ENCODE data around the gene FAAP100.
"Not testable (repeated sequence)": the region's sequence is repeated elsewhere in the genome, so short reads cannot be mapped to it uniquely, and the experiment has no call there.

Gene FAAP100, protein sequence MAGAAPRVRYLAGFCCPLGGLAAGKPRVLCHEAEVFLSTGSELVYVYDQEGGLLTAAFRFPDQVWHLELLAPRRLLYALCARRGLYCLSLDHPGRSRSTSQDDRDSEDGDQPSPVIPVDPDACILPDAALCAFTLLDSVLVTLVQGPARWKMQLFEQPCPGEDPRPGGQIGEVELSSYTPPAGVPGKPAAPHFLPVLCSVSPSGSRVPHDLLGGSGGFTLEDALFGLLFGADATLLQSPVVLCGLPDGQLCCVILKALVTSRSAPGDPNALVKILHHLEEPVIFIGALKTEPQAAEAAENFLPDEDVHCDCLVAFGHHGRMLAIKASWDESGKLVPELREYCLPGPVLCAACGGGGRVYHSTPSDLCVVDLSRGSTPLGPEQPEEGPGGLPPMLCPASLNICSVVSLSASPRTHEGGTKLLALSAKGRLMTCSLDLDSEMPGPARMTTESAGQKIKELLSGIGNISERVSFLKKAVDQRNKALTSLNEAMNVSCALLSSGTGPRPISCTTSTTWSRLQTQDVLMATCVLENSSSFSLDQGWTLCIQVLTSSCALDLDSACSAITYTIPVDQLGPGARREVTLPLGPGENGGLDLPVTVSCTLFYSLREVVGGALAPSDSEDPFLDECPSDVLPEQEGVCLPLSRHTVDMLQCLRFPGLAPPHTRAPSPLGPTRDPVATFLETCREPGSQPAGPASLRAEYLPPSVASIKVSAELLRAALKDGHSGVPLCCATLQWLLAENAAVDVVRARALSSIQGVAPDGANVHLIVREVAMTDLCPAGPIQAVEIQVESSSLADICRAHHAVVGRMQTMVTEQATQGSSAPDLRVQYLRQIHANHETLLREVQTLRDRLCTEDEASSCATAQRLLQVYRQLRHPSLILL
- 59.6 to 80.3 reads per million in 2 experiments for total RNA-seq

DNA sequence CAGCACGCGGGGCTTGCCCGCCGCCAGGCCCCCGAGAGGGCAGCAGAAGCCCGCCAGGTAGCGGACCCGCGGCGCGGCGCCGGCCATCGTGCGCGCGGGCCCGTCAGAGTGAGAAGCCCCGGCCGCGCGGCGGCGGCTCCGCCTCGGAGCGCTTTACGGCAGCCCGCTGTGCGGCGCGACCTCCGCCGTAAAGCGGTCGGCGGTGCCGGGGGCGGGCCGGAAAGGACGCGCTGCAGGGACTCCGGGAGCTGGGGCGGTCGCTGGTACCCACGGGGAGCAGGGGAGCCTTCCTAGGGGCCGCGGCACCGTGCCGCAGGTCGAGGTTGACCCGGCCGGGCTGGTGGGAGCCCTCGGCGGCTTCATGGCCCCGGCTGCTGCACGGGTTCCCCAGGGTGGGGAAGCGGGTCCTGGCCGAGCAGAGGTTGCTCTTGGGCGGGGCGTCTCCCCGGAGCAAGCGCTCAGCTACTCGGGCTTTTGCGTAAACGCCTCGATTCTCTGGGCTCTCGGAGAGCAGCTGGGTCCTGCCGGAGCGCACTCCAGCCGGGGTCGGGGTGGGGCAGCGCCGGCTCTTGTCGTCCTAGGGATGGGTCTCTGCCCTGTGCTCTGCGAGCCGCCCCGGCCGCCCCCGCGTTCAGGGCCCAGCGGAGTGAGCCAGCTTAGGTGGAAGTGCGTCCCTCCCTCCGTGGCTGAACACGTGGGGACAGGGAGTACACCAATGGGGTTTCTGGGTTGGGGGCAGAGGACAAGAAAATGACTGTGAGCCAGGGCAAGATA is at the start of gene FAAP100:
TSS of gene FAAP100 (minus strand) at position 110 of the 774 bp plus-strand sequence. CDS start at position 87, 23 bp downstream.
- peak; percentile 70 for DNase-seq (ENCODE audit: low read depth)

DNA sequence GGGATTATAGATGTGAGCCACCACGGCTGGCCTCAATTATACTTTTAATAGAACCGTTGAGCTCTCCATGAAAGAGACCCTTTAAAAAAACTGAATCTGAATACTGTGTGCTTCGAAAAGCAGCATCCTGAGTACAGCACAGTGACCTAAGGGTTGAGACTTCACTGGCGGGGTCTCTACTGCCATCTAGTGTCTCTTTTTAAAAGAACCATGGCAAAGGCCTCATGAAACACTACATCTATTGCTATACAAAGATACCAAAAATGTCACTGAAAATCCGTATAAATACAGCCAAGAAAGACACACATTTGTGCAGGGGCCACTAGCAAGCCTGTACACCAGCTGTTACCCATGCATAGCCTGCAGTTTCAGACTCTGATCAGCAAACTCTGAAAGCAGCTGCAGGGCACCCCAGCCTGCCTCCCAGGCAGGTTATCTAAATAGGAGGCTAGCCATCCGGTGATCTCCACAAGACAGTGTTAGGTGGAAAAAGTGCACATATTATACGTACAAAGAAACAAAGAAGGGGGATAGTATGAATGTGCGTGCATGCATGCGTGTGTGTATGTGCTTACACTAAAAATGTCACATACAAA is 49.5 kb upstream of the FAAP100 start:
- DNase-seq (ENCODE audit: low read depth), result peak; percentile 24

DNA sequence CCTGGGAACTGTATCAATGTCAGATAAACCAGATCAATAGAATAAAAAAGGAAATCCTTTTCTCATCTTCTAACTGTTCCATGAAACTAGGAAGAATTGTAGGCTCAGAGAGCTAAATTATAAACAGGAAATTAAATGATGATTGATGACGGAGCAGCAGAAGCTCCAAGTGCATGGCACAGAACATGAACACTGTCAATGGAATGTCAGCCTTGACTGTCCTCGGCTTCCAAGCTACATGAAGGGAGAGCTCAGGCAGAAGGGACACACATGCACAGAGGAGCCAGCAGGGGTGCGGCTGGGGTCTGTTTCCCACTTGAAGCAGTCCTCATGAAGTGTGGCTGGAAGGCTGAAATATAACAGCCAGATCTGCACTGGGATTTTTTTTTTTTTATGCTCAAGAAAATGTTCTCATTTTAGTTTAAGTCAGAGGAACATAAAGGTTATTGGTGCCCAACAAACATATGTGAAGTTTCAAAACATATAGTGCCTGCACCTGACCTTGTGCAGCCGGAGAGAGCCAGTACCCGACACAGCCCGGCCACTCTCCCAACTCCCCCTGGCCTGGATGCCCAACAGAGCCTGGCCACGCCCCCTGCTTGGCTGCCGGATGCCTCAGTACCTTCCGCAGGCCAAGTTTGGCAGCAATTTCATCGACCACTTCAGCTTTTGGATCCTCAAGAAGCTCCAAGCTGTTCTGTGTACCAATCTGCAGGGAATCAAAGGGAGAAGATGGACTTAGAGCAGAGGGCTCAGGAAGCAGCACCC is 47.8 kb upstream of the FAAP100 start:
- no peak for DNase-seq (ENCODE audit: low read depth)

DNA sequence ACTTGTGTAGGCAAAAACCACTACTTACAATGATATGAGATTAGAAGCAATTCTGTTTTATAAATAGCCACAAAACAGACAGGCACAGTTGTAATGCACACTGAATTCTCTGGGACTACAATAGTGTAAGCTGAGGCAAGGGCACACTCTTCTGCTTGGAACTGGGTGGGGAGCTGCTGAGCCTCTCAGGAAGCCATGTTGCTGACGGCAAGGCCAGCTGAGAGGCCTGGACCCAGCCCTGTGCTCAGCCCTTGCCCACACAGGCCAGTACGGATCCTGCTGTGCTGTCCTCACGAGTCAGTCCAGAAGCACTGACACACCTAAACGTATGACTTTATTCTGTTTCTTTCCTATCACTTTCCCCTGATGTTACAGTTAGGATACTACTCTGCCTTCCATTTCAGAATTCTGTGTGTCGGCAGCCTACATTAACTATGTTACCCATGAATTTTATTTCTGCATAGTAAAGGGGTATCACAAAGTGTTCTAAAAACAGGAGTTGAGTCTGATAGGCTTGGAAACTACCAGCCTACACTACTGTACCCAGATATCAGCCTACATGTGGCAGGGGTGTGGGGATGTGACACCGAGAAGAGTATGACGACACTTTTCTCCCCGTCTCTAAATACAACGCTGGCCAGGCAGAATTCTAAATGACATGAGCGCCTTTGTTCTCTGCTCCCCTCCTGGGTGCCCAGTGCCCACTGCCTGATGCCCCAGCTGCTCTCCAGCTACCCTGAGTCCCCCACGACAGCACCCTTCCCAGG is 41.1 kb upstream of the FAAP100 start:
- no peak for DNase-seq (ENCODE audit: low read depth)

DNA sequence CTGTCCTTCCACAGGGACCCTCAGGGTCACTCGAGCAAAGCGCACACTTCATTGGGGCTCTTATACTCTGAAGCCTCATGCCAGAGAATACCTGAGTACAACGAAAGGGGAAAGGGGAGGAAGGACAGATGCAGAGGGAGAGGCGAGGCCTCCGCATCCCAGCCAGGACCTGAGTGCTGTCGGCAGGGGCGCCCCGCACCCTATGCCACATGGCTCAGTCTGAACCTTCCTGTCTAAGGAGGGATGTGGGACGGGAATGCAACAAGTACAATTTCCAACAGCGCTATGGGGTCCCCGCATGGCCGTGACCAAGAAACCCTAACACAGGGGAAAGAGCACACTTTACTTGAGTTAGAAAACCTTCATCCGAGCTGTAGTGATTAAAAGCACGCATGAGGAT is 39.8 kb upstream of the FAAP100 start:
- no peak for DNase-seq (ENCODE audit: low read depth)

DNA sequence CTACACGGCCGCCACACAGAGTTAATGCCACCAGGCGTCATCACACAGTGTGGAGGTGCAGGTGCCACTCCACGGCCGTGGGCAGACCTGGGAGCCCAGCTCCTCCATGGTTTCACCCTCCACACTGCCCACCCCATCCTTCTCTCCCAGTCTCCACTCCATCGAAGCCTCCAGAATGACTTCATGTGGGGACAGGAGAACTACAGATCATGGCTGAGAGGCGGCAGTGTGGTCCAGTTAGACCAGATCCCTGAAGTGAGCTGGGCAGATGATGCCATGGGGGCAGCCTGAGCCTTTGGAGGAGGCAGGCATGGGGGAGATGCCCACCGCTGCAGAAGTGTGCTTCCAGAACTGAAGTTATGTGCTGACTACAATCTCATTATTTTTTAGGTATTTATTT is 38.0 kb upstream of the FAAP100 start:
- no peak for DNase-seq (ENCODE audit: low read depth)

DNA sequence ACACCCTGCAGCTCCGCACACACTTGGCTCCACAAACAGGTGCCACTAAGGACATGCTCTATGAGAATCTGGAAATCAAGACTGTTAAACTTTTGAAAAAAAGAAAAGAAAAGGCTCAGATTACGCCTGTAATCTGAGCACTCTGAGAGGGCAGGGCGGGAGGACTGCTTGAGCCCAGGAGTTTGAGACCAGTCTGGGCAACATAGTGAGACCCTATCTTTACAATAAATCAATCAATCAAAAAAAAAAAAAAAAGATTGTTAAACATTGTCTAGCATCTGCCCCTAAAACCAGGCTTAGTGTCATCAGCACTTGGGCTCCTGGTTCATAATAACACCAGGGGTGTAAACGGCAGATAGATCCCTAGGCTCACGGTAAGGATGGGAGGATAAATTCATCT is 37.5 kb upstream of the FAAP100 start:
- no peak for DNase-seq (ENCODE audit: low read depth)

DNA sequence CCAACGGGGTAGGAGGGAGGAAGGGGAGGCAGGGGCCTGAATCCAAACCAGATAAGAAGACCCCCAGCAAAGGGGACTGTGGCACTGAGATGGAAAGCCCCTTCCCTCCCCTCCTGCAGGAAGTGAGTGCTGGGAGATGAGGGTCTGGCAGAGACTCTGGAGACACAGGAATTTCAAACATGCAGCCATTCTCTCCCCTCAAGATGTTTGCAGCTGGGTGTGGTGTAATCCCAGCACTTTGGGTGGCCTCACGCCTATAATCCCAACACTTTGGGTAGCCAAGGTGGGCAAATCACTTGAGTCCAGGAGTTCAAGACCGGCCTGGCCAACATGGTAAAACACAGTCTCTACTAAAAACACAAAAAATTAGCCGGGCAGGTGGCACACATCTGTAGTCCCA is 33.9 kb upstream of the FAAP100 start:
- DNase-seq (ENCODE audit: low read depth), result no peak

DNA sequence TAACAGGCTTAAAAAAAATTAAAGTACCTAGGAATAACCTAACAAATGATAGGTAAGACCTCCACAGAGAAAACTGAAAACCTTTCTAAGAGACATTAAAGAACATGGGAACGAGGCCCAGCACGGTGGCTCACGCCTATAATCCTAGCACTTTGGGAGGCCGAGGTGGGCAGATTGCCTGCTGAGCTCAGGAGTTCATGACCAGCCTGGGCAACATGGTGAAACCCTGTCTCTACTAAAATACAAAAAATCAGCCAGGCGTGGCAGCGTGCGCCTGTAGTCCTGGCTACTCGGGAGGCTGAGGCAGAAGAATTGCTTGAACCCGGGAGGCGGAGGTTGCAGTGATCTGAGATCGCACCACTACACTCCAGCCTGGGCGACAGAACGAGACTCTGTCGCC is 32.6 kb upstream of the FAAP100 start:
- not testable (repeated sequence) for DNase-seq (ENCODE audit: low read depth)

DNA sequence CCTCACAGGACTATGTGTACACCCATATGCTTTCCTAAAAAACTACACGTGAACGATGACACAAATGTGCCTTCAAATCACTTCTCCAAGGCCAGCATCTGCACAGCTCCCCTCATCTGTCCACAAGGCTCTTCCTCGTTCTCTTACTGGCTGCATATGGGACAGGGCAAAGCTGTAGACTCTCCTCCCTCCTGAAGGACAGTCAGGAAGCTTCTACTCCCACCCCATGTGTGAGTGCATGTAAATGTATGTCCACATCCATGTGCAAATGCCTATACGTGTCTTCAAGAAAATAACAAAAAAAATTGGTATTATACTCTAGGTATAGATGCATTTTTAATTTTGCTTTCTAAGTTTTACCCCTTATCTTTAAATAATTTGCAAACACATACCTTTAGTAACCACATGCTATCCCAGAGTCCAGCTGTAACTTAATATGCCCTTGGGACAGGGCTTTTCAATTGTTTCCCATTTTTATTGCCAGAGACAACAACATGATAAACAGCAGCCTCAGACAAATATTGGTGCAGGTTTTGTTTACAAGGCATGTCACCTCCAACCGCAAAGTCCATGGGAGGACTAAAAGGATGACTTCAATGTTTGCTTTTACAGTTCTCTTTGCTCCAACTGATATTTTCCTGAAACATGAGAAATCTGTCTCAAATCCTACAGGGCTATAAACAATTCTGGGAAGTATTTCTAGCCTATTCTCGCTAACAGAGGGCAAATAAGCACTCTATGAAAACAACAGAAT is 31.6 kb upstream of the FAAP100 start:
- no peak for DNase-seq (ENCODE audit: low read depth)

DNA sequence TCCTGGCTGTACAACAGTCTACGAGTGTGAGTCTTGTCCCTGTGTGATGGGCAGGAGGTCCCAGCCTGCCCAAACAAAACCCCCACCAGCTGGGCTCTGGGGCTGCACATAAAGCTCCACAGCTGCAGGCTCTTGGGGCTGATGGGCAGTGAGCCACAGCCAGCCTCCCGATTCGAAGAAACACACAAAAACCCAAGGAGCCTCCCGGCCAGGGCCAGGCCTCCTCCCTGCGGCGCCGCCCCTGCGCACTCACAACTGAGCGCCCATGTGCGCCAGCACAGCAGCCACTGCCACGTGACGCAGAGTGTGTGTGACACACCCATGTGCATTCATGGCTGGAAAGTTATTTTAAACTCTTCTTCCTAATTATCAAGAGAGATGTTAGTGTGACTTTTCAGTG is 30.6 kb upstream of the FAAP100 start:
- DNase-seq (ENCODE audit: low read depth), result no peak

DNA sequence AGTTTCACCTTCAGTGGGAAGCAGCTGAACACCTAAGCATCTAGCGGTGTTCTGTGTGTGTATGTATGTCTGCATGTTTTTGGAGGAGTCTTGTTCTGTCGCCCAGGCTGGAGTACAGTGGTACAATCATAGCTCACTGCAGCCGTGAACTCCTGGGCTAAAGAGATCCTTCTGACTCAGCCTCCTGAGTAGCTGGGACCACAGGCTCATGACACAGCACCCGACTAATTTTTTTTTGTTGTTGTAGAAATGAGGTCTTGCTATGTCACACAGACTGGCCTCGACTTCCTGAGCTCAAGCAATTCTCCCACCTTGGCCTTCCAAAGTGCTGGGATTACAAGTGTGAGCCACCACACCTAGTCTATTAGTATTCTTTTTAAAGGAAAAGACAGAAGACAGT is 30.2 kb upstream of the FAAP100 start:
- DNase-seq (ENCODE audit: low read depth), result no peak

DNA sequence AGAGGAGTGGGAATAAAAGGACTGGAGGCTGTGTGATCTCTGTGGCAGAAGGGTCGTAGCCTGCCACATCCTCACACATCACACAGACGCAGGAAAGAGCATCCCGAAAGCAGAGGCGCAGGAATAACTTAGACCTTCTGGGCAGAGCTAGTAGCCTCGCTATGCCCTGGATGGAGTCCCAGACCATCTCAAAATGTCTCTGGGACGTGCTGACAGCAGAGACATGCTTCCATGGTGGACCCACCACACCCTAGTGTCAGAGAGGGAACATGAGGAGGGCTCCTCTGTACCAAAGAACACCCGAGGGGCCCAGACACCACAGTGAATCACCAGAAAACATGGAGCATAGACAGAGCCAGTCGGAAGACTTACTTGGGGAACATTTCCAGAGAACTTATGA is 29.6 kb upstream of the FAAP100 start:
- DNase-seq (ENCODE audit: low read depth), result no peak

DNA sequence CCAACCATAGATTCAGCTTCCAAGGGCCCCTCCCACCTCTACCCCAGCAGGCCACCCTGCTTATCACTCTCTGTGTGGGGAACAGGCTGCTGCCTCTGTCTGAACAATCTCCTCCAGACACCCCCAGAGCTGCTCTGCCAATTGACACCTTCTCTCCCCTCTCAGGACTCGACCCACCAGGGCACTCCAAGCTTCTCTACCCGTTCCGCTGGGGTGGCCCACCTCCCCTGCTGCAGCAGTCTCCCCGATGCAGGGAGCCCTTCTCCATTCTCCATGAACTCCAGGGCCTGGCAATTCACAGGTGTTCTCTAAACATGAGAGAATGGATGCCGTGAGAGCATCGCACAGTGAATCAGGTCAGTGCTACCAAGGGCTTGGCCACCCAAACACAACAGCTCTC is 28.3 kb upstream of the FAAP100 start:
- no peak for DNase-seq (ENCODE audit: low read depth)

DNA sequence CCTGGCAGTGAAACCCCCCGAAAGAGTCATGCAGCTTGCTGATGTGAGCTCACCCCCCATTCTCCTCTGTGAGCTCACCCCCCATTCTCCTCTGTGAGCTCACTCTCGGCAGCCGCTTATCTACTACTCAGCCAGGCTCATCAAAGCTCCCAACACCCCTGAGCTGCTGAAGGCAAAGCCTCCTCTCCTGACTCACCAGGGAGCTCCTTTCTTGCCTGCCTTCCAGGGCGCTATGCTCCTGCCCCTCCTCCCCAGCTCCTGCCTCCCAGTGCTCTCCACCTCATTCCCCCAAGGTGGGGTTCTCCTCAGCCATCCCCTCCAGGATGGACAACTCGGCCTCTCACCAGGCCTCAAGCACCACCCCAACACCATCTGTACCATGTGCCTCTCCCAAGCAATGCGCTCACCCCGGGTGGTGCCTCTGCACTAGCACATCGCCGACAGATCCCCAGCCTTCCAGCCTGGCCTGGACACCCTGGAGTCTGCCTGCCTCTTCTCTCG is 27.7 kb upstream of the FAAP100 start:
- no peak for DNase-seq (ENCODE audit: low read depth)

DNA sequence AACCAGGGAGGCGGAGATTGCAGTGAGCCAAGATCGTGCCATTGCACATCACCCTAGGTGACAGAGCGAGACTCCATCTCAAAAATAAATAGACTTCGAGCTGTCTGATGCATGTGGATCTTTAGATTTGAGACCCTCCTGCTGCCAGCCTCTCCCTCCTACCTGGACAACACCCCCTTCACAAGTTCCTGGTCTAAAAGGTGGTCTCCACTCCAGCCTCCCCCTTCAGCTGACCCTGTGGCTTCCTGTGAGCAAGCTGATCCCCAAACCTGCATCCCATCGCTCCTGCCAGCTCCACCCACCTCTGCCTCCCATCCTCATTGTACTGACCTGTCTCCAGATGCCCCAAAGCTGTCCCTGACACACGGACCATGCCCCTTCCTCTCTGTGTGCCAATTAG is 27.1 kb upstream of the FAAP100 start:
- DNase-seq (ENCODE audit: low read depth), result no peak

DNA sequence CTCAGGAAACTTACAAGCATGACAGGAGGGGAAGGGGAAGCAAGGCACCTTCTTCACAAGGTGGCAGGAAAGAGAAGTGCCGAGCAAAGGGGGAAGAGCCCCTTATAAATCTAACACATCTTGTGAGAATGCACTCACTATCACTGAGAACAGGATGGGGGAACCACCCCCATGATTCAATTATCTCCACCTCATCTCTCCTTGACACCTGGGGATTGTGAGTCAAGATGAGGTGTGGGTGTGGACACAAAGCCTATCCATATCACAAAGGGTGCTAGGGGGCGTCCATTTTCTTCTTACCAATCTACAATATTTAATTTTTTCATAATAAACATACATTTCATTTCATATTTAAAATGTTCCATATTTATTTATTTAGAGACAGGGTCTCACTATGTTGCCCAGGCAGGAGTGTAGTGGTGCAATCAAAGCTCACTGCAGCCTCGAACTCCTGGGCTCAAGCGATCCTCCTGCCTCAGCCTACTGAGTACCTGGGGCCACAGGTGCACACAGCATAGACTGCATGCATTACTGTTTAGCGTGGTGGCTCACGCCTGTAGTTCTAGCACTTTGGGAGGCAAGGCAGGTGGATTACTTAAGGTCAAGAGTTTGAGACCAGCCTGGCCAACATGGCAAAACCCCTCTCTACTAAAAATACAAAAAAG is 26.5 kb upstream of the FAAP100 start:
- no peak for DNase-seq (ENCODE audit: low read depth)

DNA sequence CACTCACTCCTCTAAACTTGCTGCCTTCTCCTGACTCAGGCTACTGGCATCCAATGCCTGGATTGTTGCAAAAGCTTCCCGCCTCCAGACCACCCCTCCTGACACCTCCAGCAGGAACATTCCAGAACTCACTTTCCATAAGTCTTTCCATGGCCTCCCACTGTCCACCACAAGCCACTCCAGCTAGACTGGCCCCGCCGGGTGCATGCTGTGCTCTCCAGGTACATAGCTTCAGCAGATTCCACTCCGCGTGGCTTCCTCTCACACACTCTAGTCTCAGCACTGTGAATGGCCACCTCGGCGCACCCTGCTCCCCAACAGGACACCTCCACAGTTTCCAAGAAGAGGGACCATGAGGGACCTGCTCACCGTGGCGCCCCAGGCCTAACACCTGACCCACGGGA is 25.9 kb upstream of the FAAP100 start:
- no peak for DNase-seq (ENCODE audit: low read depth)

All from T follicular helper cell (primary cell).